Measurements from ENCODE around the gene OLFML2A. TPM values are rescaled to one million over a fixed set of nuclear protein-coding genes. Genes with fewer than 3 reads are reported as not detected.

Gene OLFML2A
- total RNA-seq, 1 experiment from 2014 or later = 0.99 TPM

- H3K4me1 Mint-ChIP-seq (ENCODE audit: low read depth, unreplicated experiment) = peaks cover 17% of the 10 kb centered on the region
- no TSS peak for BruUV-seq (replicated peaks)
- no peak for DNase-seq
- H3K27me3 Mint-ChIP-seq (ENCODE audit: unreplicated experiment) = no peaks in the 10 kb centered on the region
- peak; percentile 37 for TF ChIP-seq CTCF (IDR thresholded peaks at IDR 0.05; ENCODE audit: unreplicated experiment)
- H3K4me3 Mint-ChIP-seq (ENCODE audit: low read depth, unreplicated experiment) = no peak overlapping the region
- intact Hi-C loops (cut with micrococcal nuclease; ENCODE audit: unreplicated experiment) = no loop called here
- H3K36me3 Mint-ChIP-seq (ENCODE audit: insufficient read depth, unreplicated experiment) = no peaks in the 10 kb centered on the region
- H3K27ac Mint-ChIP-seq (ENCODE audit: unreplicated experiment) = no peak overlapping the region
- CTCF ChIA-PET = interaction anchor here (1.0 to 1.3 kb wide), 2 partner anchors 13 to 29 kb away, joined by 4 to 5 read pairs; no protein-coding TSS in a partner anchor
- no peaks in the 10 kb centered on the region for H3K9me3 Mint-ChIP-seq (ENCODE audit: low read depth, unreplicated experiment)
These were observed 62.8 kb downstream of the OLFML2A start for GRCh38 chr9:124839612-124840299.

DNA sequence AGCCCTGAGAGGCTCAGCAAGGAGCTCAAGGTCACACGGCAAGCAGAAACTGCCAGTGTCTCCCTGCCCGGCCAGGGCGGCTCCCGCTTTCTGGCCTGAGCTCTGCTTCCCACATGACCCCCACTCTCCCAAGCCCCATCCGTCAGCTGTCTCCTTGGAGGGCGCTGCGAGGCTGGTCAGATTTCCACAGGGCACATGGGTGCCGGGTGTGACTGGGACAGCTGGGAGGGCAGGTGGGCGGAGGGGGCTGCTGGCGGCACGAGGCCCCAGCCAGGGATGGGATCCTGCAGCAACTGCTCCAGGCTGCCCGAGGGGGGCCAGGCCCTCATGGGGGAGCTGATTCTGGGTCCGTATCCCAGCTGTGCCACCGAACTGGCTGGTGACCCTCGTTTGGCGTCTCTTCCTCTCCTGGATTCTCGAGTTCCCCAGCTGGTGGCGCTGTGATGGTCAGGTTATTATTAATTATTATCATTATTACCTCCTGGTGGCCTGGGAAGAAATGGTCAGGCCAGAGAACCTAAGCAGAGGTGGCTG is 63.4 kb downstream of the OLFML2A start:
- BruUV-seq (replicated peaks) = no TSS peak
- Mint-ChIP-seq H3K27me3 (ENCODE audit: unreplicated experiment) (no peaks in the 10 kb centered on the region), H3K27ac (ENCODE audit: unreplicated experiment) (no peak overlapping the region), H3K36me3 (ENCODE audit: insufficient read depth, unreplicated experiment) (no peaks in the 10 kb centered on the region), H3K4me1 (ENCODE audit: low read depth, unreplicated experiment) (peaks cover 10% of the 10 kb centered on the region), H3K9me3 (ENCODE audit: low read depth, unreplicated experiment) (no peaks in the 10 kb centered on the region), H3K4me3 (ENCODE audit: low read depth, unreplicated experiment) (no peak overlapping the region)
- TF ChIP-seq CTCF (IDR thresholded peaks at IDR 0.05; ENCODE audit: unreplicated experiment) = no peak
- CTCF ChIA-PET = interaction anchor here (1.0 to 1.3 kb wide), 2 partner anchors 12 to 29 kb away, joined by 4 to 5 read pairs; no protein-coding TSS in a partner anchor
- intact Hi-C loops (cut with micrococcal nuclease; ENCODE audit: unreplicated experiment) = no loop called here
- no peak for DNase-seq

- Mint-ChIP-seq H3K27me3 (ENCODE audit: unreplicated experiment) (no peaks in the 10 kb centered on the region), H3K27ac (ENCODE audit: unreplicated experiment) (no peak overlapping the region), H3K36me3 (ENCODE audit: insufficient read depth, unreplicated experiment) (no peaks in the 10 kb centered on the region), H3K4me3 (ENCODE audit: low read depth, unreplicated experiment) (no peak overlapping the region), H3K4me1 (ENCODE audit: low read depth, unreplicated experiment) (peaks cover 8% of the 10 kb centered on the region), H3K9me3 (ENCODE audit: low read depth, unreplicated experiment) (no peaks in the 10 kb centered on the region)
- CTCF ChIA-PET = interaction anchor here (1.3 kb wide), 1 partner anchor 30 kb away, joined by 5 read pairs; no protein-coding TSS in a partner anchor
- DNase-seq = no peak
- TF ChIP-seq CTCF (IDR thresholded peaks at IDR 0.05; ENCODE audit: unreplicated experiment) = no peak
- intact Hi-C loops (cut with micrococcal nuclease; ENCODE audit: unreplicated experiment) = no loop called here
- no TSS peak for BruUV-seq (replicated peaks)
These were observed 64.3 kb downstream of the OLFML2A start for GRCh38 chr9:124841075-124841821.

DNA sequence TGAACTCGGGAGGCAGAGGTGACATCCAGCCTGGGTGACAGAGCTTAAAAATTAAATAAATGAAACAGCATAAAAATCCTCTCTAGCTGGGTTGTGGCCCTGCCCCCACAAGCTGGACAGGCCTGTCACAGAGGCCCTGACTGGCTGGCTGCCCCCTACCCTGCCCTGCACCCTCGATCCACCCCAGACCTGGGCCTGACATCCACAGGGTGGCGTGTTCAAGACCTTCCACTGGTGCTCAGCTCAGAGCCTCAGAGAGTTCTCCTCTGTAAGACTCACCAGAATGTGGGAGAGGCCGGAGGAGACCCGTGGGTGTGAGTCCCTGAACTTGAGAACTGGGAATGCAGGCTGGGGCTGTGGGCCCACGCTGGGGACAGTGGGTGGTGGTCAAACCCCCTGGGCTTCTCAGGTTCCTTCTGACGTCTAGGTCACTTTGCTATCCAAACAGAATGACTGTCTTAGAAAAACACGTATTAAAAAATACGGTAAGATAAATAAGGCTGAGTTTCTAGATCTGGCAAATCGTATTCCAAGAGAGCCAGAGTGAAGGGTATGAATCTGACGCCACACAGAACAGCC is 66.6 kb downstream of the OLFML2A start:
- H3K4me3 Mint-ChIP-seq (ENCODE audit: low read depth, unreplicated experiment) = no peak overlapping the region
- BruUV-seq (replicated peaks) = no TSS peak
- no peak for TF ChIP-seq CTCF (IDR thresholded peaks at IDR 0.05; ENCODE audit: unreplicated experiment)
- peaks cover 8% of the 10 kb centered on the region for H3K4me1 Mint-ChIP-seq (ENCODE audit: low read depth, unreplicated experiment)
- DNase-seq = no peak
- no peaks in the 10 kb centered on the region for H3K36me3 Mint-ChIP-seq (ENCODE audit: insufficient read depth, unreplicated experiment)
- no peaks in the 10 kb centered on the region for H3K9me3 Mint-ChIP-seq (ENCODE audit: low read depth, unreplicated experiment)
- intact Hi-C loops (cut with micrococcal nuclease; ENCODE audit: unreplicated experiment) = no loop called here
- CTCF ChIA-PET = no interaction called here
- H3K27me3 Mint-ChIP-seq (ENCODE audit: unreplicated experiment) = no peaks in the 10 kb centered on the region
- H3K27ac Mint-ChIP-seq (ENCODE audit: unreplicated experiment) = no peak overlapping the region

Data from Calu3 (cell line).